ENCODE results near the gene OR10A7.

- TF ChIP-seq, protein P1, sequence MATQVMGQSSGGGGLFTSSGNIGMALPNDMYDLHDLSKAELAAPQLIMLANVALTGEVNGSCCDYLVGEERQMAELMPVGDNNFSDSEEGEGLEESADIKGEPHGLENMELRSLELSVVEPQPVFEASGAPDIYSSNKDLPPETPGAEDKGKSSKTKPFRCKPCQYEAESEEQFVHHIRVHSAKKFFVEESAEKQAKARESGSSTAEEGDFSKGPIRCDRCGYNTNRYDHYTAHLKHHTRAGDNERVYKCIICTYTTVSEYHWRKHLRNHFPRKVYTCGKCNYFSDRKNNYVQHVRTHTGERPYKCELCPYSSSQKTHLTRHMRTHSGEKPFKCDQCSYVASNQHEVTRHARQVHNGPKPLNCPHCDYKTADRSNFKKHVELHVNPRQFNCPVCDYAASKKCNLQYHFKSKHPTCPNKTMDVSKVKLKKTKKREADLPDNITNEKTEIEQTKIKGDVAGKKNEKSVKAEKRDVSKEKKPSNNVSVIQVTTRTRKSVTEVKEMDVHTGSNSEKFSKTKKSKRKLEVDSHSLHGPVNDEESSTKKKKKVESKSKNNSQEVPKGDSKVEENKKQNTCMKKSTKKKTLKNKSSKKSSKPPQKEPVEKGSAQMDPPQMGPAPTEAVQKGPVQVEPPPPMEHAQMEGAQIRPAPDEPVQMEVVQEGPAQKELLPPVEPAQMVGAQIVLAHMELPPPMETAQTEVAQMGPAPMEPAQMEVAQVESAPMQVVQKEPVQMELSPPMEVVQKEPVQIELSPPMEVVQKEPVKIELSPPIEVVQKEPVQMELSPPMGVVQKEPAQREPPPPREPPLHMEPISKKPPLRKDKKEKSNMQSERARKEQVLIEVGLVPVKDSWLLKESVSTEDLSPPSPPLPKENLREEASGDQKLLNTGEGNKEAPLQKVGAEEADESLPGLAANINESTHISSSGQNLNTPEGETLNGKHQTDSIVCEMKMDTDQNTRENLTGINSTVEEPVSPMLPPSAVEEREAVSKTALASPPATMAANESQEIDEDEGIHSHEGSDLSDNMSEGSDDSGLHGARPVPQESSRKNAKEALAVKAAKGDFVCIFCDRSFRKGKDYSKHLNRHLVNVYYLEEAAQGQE (IDR thresholded peaks at IDR 0.05; ENCODE audit: low read depth, low read length): no peak
- TF ChIP-seq, protein P2, sequence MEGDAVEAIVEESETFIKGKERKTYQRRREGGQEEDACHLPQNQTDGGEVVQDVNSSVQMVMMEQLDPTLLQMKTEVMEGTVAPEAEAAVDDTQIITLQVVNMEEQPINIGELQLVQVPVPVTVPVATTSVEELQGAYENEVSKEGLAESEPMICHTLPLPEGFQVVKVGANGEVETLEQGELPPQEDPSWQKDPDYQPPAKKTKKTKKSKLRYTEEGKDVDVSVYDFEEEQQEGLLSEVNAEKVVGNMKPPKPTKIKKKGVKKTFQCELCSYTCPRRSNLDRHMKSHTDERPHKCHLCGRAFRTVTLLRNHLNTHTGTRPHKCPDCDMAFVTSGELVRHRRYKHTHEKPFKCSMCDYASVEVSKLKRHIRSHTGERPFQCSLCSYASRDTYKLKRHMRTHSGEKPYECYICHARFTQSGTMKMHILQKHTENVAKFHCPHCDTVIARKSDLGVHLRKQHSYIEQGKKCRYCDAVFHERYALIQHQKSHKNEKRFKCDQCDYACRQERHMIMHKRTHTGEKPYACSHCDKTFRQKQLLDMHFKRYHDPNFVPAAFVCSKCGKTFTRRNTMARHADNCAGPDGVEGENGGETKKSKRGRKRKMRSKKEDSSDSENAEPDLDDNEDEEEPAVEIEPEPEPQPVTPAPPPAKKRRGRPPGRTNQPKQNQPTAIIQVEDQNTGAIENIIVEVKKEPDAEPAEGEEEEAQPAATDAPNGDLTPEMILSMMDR (IDR thresholded peaks at IDR 0.05 in 2 of 3, conservative IDR thresholded peaks at IDR 0.05 in 1 of 3; ENCODE audit: control insufficient read depth in 2 of 3, extremely low read depth in 1 of 3, insufficient read depth in 1 of 3, low read depth in 3 of 3, low read length in 3 of 3): no peak
- TF ChIP-seq POLR2AphosphoS5 (IDR thresholded peaks at IDR 0.05; ENCODE audit: low read length) (no peak), SKIL (IDR thresholded peaks at IDR 0.05; ENCODE audit: low read depth, poor library complexity, severe bottlenecking) (no peak), FOXM1 (IDR thresholded peaks at IDR 0.05; ENCODE audit: low read depth, low read length) (no peak), TCF7 (IDR thresholded peaks at IDR 0.05; ENCODE audit: borderline replicate concordance) (no peak), ZNF24 (IDR thresholded peaks at IDR 0.05) (no peak)
Measured at GRCh38 chr12:55188573-55188972, 32.3 kb upstream of the OR10A7 start.
